Transverse colon (tissue), 4 donors: ENCODE data around the gene PEX11A.
A peak's percentile ranks its signal among the peaks of the same experiment; 100 is the strongest.

ENCODE experiments used
- CTCF ChIP-seq, 5 experiments: fragments of 200-600 bp in 3 of 5; fragments of 450-650 bp in 2 of 5; sonication (generic) in 3 of 5; IDR thresholded peaks; 1 replicate in 2 of 5; 2 replicates in 3 of 5; pipeline ENCODE4 v1.5.1; 2016 to 2017; ENCODE audit warnings: antibody characterized with exemption in 5 of 5, inconsistent platforms in 3 of 5, mild to moderate bottlenecking in 2 of 5, moderate library complexity in 1 of 5
- EP300 ChIP-seq: sonication (generic); formaldehyde crosslinking; IDR thresholded peaks from one replicate; pipeline ENCODE4 v1.6.1; 2017; ENCODE audit warnings: antibody characterized with exemption, low read depth
- POLR2A ChIP-seq: fragments of 450-650 bp; IDR thresholded peaks from one replicate; pipeline ENCODE4 v1.6.1; 2016; ENCODE audit warnings: antibody characterized with exemption, mild to moderate bottlenecking, moderate library complexity
- POLR2AphosphoS5 ChIP-seq, 3 donors: sonication (generic); formaldehyde crosslinking; IDR thresholded peaks; one replicate each; pipeline ENCODE4 v1.6.1; 2016; ENCODE audit warnings: antibody characterized with exemption in 3 of 3

DNA sequence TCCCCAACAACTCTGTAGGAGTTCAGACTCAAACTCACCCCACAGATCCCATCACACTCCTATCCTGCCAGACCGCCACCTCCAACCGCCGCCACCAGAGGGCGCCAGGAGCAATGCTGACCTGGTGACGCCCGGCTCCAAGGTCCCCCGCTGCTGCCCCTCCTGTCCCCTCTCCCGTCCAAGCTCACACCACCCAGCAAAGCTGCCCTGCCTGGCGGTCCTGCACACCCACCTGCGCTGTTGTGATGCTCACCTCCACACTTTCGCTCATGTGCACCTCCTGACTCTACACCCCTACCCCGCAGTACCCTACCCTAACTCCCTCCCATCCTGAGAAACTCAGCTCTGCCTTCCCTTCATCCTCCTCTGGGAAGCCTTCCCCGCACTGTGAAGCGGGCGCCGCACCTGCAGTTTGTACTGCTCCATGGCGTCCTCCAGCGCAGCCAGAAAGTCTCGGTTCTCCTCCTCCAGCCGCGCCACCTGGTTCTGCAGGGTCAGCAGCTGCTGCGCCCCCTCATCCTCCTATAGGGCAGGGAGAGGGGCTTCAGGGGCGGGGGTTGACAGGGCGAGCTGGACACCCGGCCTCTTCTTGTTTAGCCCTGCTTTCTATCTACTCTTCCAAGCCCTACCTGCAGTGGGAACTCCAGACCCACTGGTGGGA is 43.2 kb downstream of the PEX11A start:
- TF ChIP-seq POLR2AphosphoS5 (IDR thresholded peaks at IDR 0.05) = no peak
- no peak for TF ChIP-seq POLR2A
- TF ChIP-seq CTCF (IDR thresholded peaks at IDR 0.05) = peak; percentile 80 to 90 (median 88)
- no peak for TF ChIP-seq EP300
